Keratinocyte (primary cell): ENCODE data around the gene LTB4R2. TPM values are rescaled to one million over a fixed set of nuclear protein-coding genes. Genes with fewer than 3 reads are reported as not detected.

Experiments used
- DNase-seq: peaks from one replicate; pipeline ENCODE4 v3.0.0-alpha.2; 2011; ENCODE audit warnings: low read depth, missing footprints, low spot score
- FAIRE-seq: peaks from 2 replicates; lab custom pipeline; 2011; peaks lifted over from hg19 to GRCh38; lab: Jason Lieb, UNC
- H2AFZ ChIP-seq: 2 replicates; pipeline ENCODE4 v1.6.0; 2012; ENCODE audit warnings: low read length, control low read depth, inconsistent platforms; ENCODE audit not compliant: control insufficient read depth
- H3K27ac ChIP-seq: 2 replicates; pipeline ENCODE4 v1.5.1; 2011; ENCODE audit warnings: low read length; ENCODE audit not compliant: control insufficient read depth, insufficient read depth
- H3K27me3 ChIP-seq: 3 replicates; pipeline ENCODE4 v1.6.0; 2011; ENCODE audit warnings: low read length; ENCODE audit not compliant: control insufficient read depth, insufficient read depth; ENCODE audit errors: extremely low read depth
- H3K36me3 ChIP-seq, 2 experiments: 2 replicates in 1 of 2; 3 replicates in 1 of 2; pipeline ENCODE4 v1.5.1; 2011; ENCODE audit warnings: low read length in 2 of 2, mild to moderate bottlenecking in 1 of 2; ENCODE audit not compliant: control insufficient read depth in 2 of 2, insufficient read depth in 2 of 2; ENCODE audit errors: extremely low read depth in 1 of 2
- H3K4me1 ChIP-seq: 3 replicates; pipeline ENCODE4 v1.5.1; 2011; ENCODE audit warnings: low read length; ENCODE audit not compliant: control insufficient read depth, insufficient read depth; ENCODE audit errors: extremely low read depth
- H3K4me2 ChIP-seq: 3 replicates; pipeline ENCODE4 v1.6.0; 2011; ENCODE audit warnings: low read depth, low read length; ENCODE audit not compliant: control insufficient read depth, insufficient read depth; ENCODE audit errors: extremely low read depth
- H3K4me3 ChIP-seq, 3 experiments: fragments of 200-600 bp in 1 of 3; sonication (generic) in 1 of 3; 2 replicates in 2 of 3; 3 replicates in 1 of 3; pipeline ENCODE4 v1.5.1; 2011 to 2016; ENCODE audit warnings: low read length in 3 of 3, mild to moderate bottlenecking in 3 of 3, control low read depth in 2 of 3, inconsistent platforms in 1 of 3, low read depth in 1 of 3, mixed read lengths in 1 of 3, mixed run types in 1 of 3, moderate library complexity in 1 of 3; ENCODE audit not compliant: control insufficient read depth in 2 of 3, insufficient read depth in 2 of 3; ENCODE audit errors: extremely low read depth in 1 of 3
- H3K79me2 ChIP-seq: 2 replicates; pipeline ENCODE4 v1.6.0; 2012; ENCODE audit warnings: low read length; ENCODE audit not compliant: control insufficient read depth, insufficient read depth
- H3K9ac ChIP-seq: 3 replicates; pipeline ENCODE4 v1.6.0; 2011; ENCODE audit warnings: low read length; ENCODE audit not compliant: control insufficient read depth, insufficient read depth; ENCODE audit errors: extremely low read depth
- H3K9me1 ChIP-seq: 3 replicates; pipeline ENCODE4 v1.6.0; 2011; ENCODE audit warnings: low read length; ENCODE audit not compliant: control insufficient read depth, insufficient read depth; ENCODE audit errors: extremely low read depth
- H3K9me3 ChIP-seq: 2 replicates; pipeline ENCODE4 v1.5.1; 2012; ENCODE audit warnings: low read depth, low read length; ENCODE audit not compliant: control insufficient read depth
- H4K20me1 ChIP-seq: 3 replicates; pipeline ENCODE4 v1.6.0; 2011; ENCODE audit warnings: low read length; ENCODE audit not compliant: control insufficient read depth, insufficient read depth; ENCODE audit errors: extremely low read depth
- CTCF ChIP-seq, 3 experiments: IDR thresholded peaks in 1 of 3; conservative IDR thresholded peaks in 1 of 3; optimal IDR thresholded peaks in 1 of 3; 2 replicates in 2 of 3; 3 replicates in 1 of 3; pipeline versions ENCODE3 to v1.5.1; 2011; ENCODE audit warnings: low read length in 3 of 3, mild to moderate bottlenecking in 3 of 3, moderate library complexity in 2 of 3, control low read depth in 1 of 3, inconsistent platforms in 1 of 3; ENCODE audit not compliant: insufficient read depth in 2 of 3; ENCODE audit errors: extremely low read depth in 1 of 3
- EZH2 ChIP-seq: IDR thresholded peaks from one replicate; pipeline ENCODE4 v1.6.1; 2012; ENCODE audit warnings: inconsistent platforms, mild to moderate bottlenecking, low read length, moderate library complexity
- dilution Hi-C: fragments of 300-500 bp; cut with MboI; formaldehyde crosslinking; loops from one replicate; pipeline ENCODE4 v1.7.0; 2020; ENCODE audit warnings: low sequenced_read_pairs; ENCODE audit not compliant: extremely low pct_ligation_motif_present
- polyA plus RNA-seq, 5 experiments: library from polyadenylated mRNA; depleted of rRNA in 3 of 5; stranded (reverse) in 3 of 5; stranded (forward) in 1 of 5; unstranded in 1 of 5; fragments of >200 nt; gene quantifications; 1 replicate in 1 of 5; 2 replicates in 3 of 5; 3 replicates in 1 of 5; pipeline versions ENCODE4 v1.2.1 to v1.2.3, GENCODE V29; 2011 to 2012; ENCODE audit warnings: missing spikeins in 2 of 5, low read depth in 1 of 5, low replicate concordance in 1 of 5

LTB4R2 gene
- polyA plus RNA-seq, 1 donor (not counting 4 experiments of a cell fraction or from before 2014, with no cell fraction given), result 7.9 TPM

DNA sequence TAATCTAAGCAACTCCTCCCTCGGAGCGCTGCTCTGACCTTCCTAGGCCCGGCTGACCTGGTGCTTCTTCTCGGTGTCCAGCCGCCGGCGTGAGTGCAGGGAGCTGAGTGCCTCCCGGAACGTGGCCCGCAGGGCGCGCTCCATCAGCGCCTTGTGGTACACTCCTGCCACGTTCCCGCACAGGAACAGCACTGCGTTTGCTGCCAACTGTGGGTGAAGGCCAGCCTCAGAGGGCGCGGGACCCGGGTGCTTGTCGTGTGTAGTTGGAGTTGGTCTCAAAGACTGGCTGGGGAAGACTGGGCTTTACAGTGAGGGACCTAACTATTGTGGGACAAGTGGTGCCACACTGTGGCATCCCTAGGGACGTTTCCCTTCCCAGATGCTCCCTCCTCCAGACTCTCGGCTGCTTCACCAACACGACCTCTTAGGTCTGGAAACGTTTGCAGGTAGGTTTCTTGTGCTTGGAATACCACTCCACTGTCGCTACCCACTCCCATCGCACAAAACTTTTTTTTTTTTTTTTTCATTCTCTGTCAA, 21.9 kb downstream of the LTB4R2 start:
- Histone ChIP-seq H3K4me2 (peak overlapping the region; percentile 52), H3K27me3 (peaks cover 13% of the 10 kb centered on the region), H3K27ac (no peak overlapping the region), H3K9ac (no peak overlapping the region), H3K9me3 (no peaks in the 10 kb centered on the region), H3K9me1 (no peaks in the 10 kb centered on the region), H4K20me1 (no peaks in the 10 kb centered on the region), H3K4me1 (peaks cover 22% of the 10 kb centered on the region), H3K36me3 (peaks cover 0 to 2% of the 10 kb centered on the region in 2 experiments), H3K79me2 (no peaks in the 10 kb centered on the region), H3K4me3 (peak overlapping the region in 1 of 3 experiments; percentile 15), H2AFZ (no peak overlapping the region)
- dilution Hi-C loops, result no loop called here
- no peak for DNase-seq
- FAIRE-seq, result no peak
- TF ChIP-seq CTCF (optimal IDR thresholded peaks at IDR 0.05 in 1 of 3, IDR thresholded peaks at IDR 0.05 in 1 of 3, conservative IDR thresholded peaks at IDR 0.05 in 1 of 3; ENCODE audit: extremely low read depth in 1 of 3, insufficient read depth in 2 of 3, low read length in 3 of 3) (peak in 1 of 3 experiments; percentile 8), EZH2 (no peak)

DNA sequence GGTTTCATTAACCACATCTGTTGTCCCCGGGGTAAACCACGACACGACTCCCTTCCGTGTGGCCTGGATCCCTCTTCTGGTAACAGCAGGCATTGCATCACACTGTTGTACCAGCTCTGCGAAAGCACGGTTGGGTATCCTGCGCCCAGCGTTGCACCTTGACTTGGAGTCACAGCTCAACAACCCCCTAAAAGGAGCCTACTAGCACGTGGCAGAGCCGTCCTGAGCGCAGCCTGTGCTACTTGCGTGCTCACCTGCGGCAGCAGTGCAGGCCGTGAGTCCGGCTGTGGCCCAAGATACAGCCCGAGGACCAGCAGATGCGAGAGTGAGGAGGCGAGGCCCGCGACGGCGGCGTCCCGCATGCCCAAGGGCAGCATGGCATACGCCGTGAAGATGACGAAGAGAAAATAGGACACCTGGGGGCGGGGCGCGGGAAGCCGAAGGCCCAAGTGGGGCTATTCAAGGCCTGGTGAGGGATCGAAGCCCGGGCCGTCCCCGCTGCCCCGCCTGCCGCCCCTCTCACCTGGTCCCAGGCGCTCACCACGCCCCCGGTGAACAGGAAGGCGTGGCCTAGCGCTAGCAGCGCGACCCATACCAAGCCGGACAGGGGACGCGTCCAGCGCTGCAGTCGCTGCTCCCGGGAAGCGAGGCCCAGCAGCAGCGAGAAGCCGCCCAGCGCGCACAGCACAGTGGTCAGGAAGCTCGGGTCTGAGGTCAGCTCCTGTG, 22.5 kb downstream of the LTB4R2 start:
- Histone ChIP-seq H3K4me2 (peak overlapping the region; percentile 52), H3K27ac (no peak overlapping the region), H3K9ac (no peak overlapping the region), H3K9me1 (no peaks in the 10 kb centered on the region), H3K4me1 (peaks cover 22% of the 10 kb centered on the region), H3K9me3 (no peaks in the 10 kb centered on the region), H3K27me3 (peaks cover 13% of the 10 kb centered on the region), H2AFZ (peak overlapping the region; percentile 44), H4K20me1 (no peaks in the 10 kb centered on the region), H3K36me3 (peaks cover 0 to 2% of the 10 kb centered on the region in 2 experiments), H3K79me2 (no peaks in the 10 kb centered on the region), H3K4me3 (peak overlapping the region in 1 of 3 experiments; percentile 15)
- FAIRE-seq (peak; percentile 70), DNase-seq (no peak)
- dilution Hi-C loops, result no loop called here
- TF ChIP-seq EZH2, result no peak
- TF ChIP-seq CTCF (optimal IDR thresholded peaks at IDR 0.05 in 1 of 3, IDR thresholded peaks at IDR 0.05 in 1 of 3, conservative IDR thresholded peaks at IDR 0.05 in 1 of 3; ENCODE audit: extremely low read depth in 1 of 3, insufficient read depth in 2 of 3, low read length in 3 of 3), result peak; percentile 77 to 94 (median 91)
